ENCODE measurements around the gene TMPRSS6.
A peak's percentile ranks its signal among the peaks of the same experiment; 100 is the strongest.

The TMPRSS6 gene

DNA sequence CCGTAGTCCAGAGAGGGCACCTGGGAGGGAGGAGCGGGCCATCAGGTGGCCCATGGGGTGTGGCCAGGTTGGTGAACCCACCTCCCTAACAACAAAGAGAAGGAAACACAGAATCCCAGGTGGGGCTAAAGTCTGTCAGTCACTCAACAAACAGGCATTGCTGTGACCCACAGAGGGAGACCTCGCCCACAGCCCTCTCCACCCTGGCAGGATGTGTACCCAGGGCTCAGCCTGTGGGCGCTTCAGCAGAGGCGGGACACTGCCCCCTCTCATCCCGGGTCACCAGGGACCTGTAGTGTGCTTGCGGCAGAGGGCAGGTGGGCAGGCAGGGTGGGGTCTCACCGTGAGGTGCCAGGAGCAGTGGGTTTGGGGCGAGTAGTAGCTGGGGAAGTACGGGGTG, 25.1 kb downstream of the TMPRSS6 start:
- no peaks in the 10 kb centered on the region for H3K36me3 ChIP-seq (ENCODE audit: insufficient read depth, insufficient read length, low read length)
- H3K9me3 ChIP-seq (ENCODE audit: insufficient read depth, low read length), result no peaks in the 10 kb centered on the region
- peaks cover 23% of the 10 kb centered on the region for H3K27me3 ChIP-seq (ENCODE audit: insufficient read depth, insufficient read length)
- peaks cover 13% of the 10 kb centered on the region for H3K4me1 ChIP-seq (ENCODE audit: insufficient read depth, insufficient read length)
- TF ChIP-seq ZNF274 (IDR thresholded peaks at IDR 0.05; ENCODE audit: low read depth, low read length) (no peak), YY1 (IDR thresholded peaks at IDR 0.05; ENCODE audit: insufficient read depth, insufficient read length) (no peak), SUZ12 (IDR thresholded peaks at IDR 0.05; ENCODE audit: extremely low read depth, insufficient read depth, insufficient read length) (no peak)
- no peak overlapping the region for H3K4me3 ChIP-seq (ENCODE audit: insufficient read length, low read depth)
- no peak overlapping the region for H3K9ac ChIP-seq (ENCODE audit: insufficient read length, low read depth)
- DNase-seq (ENCODE audit: low read depth, low spot score), result no peak

DNA sequence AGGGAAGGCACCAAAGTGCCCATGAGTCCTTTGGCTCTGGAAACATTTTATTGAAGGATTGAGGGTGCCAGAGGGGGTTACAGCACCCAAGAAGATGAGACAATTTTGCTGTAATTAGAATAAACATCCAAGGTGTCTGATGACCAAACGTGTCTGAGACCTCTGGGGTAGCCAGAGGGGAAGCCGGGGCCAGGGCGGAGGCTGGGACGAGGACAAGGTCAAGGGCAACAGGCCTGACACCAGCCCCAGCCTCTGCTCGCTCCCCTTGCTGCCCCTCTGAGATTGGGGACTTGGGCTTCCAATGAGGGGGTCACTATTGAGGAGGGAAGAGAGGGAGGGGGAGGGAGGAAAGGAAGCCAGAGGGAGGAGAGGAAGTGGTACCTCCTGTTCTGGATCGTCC, 25.6 kb downstream of the TMPRSS6 start:
- TF ChIP-seq SUZ12 (IDR thresholded peaks at IDR 0.05; ENCODE audit: extremely low read depth, insufficient read depth, insufficient read length), result no peak
- TF ChIP-seq ZNF274 (IDR thresholded peaks at IDR 0.05; ENCODE audit: low read depth, low read length), result no peak
- no peak for TF ChIP-seq YY1 (IDR thresholded peaks at IDR 0.05; ENCODE audit: insufficient read depth, insufficient read length)
- H3K4me3 ChIP-seq (ENCODE audit: insufficient read length, low read depth), result no peak overlapping the region
- peaks cover 28% of the 10 kb centered on the region for H3K27me3 ChIP-seq (ENCODE audit: insufficient read depth, insufficient read length)
- H3K9me3 ChIP-seq (ENCODE audit: insufficient read depth, low read length), result no peaks in the 10 kb centered on the region
- H3K9ac ChIP-seq (ENCODE audit: insufficient read length, low read depth), result no peak overlapping the region
- H3K4me1 ChIP-seq (ENCODE audit: insufficient read depth, insufficient read length), result peaks cover 13% of the 10 kb centered on the region
- no peak for DNase-seq (ENCODE audit: low read depth, low spot score)
- H3K36me3 ChIP-seq (ENCODE audit: insufficient read depth, insufficient read length, low read length), result no peaks in the 10 kb centered on the region

DNA sequence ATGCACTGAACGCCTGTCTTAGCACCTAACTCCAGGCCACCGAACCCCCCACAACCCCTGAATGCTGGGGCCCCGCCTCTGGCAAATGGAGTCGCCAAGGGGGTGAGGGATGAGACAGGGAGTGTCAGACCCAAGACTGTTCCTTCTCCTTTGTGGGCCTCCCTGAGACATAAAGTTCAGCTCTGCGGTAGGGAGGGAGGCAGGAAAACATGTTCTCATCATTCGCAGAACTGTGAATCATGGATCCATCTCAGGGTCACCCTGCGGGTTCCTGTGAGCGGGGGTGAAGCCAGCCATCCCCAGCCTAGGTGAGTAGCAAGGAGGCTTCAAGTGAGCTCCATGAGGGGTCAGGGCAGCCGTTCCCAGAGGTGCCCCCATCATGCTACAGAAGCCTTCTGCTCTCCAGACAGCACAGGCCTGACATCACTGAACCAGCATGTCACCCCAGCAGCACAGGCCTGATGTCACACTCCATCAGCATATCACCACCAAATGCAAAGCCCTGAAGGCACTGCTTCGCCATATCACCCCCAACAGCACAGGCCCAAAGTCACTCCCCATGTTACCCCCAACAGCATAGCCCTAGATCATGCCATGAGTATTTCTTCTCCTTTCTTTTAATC, 27.2 kb downstream of the TMPRSS6 start:
- Histone ChIP-seq H3K4me3 (ENCODE audit: insufficient read length, low read depth) (no peak overlapping the region), H3K4me1 (ENCODE audit: insufficient read depth, insufficient read length) (peaks cover 10% of the 10 kb centered on the region), H3K9me3 (ENCODE audit: insufficient read depth, low read length) (no peaks in the 10 kb centered on the region), H3K9ac (ENCODE audit: insufficient read length, low read depth) (no peak overlapping the region), H3K27me3 (ENCODE audit: insufficient read depth, insufficient read length) (peaks cover 25% of the 10 kb centered on the region), H3K36me3 (ENCODE audit: insufficient read depth, insufficient read length, low read length) (no peaks in the 10 kb centered on the region)
- DNase-seq (ENCODE audit: low read depth, low spot score), result no peak
- TF ChIP-seq ZNF274 (IDR thresholded peaks at IDR 0.05; ENCODE audit: low read depth, low read length) (no peak), SUZ12 (IDR thresholded peaks at IDR 0.05; ENCODE audit: extremely low read depth, insufficient read depth, insufficient read length) (no peak), YY1 (IDR thresholded peaks at IDR 0.05; ENCODE audit: insufficient read depth, insufficient read length) (no peak)

DNA sequence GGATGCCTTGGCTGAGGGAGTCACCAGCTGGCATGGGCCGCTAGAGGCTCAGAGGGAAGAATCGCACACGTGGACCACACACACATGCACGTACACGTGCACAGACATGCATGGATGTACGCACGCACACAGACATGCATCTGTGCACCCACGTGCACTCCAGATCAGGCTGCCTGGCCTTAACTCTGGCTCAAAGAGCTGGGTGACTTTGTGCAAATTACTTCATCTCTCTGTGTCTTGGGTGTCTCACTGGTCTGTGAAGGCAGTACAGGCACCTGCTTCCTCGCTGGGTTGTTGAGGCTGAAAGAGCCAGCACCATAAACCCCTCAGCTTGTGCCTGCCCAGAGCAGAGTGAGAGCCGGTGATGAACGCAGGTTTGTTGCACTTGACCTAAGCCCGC, 28.7 kb downstream of the TMPRSS6 start:
- peaks cover 10% of the 10 kb centered on the region for H3K4me1 ChIP-seq (ENCODE audit: insufficient read depth, insufficient read length)
- H3K4me3 ChIP-seq (ENCODE audit: insufficient read length, low read depth), result no peak overlapping the region
- no peak overlapping the region for H3K9ac ChIP-seq (ENCODE audit: insufficient read length, low read depth)
- H3K9me3 ChIP-seq (ENCODE audit: insufficient read depth, low read length), result no peaks in the 10 kb centered on the region
- H3K27me3 ChIP-seq (ENCODE audit: insufficient read depth, insufficient read length), result peaks cover 40% of the 10 kb centered on the region
- TF ChIP-seq SUZ12 (IDR thresholded peaks at IDR 0.05; ENCODE audit: extremely low read depth, insufficient read depth, insufficient read length), result no peak
- H3K36me3 ChIP-seq (ENCODE audit: insufficient read depth, insufficient read length, low read length), result no peaks in the 10 kb centered on the region
- DNase-seq (ENCODE audit: low read depth, low spot score), result no peak

- Histone ChIP-seq H3K36me3 (ENCODE audit: insufficient read depth, insufficient read length, low read length) (no peaks in the 10 kb centered on the region), H3K27me3 (ENCODE audit: insufficient read depth, insufficient read length) (peaks cover 40% of the 10 kb centered on the region), H3K9me3 (ENCODE audit: insufficient read depth, low read length) (no peaks in the 10 kb centered on the region), H3K4me1 (ENCODE audit: insufficient read depth, insufficient read length) (peaks cover 10% of the 10 kb centered on the region), H3K4me3 (ENCODE audit: insufficient read length, low read depth) (no peak overlapping the region), H3K9ac (ENCODE audit: insufficient read length, low read depth) (no peak overlapping the region)
- TF ChIP-seq YY1 (IDR thresholded peaks at IDR 0.05; ENCODE audit: insufficient read depth, insufficient read length), result no peak
- no peak for TF ChIP-seq ZNF274 (IDR thresholded peaks at IDR 0.05; ENCODE audit: low read depth, low read length)
- TF ChIP-seq SUZ12 (IDR thresholded peaks at IDR 0.05; ENCODE audit: extremely low read depth, insufficient read depth, insufficient read length), result no peak
- DNase-seq (ENCODE audit: low read depth, low spot score), result no peak
These were observed 29.1 kb downstream of the TMPRSS6 start for GRCh38 chr22:37080438-37080837.

DNA sequence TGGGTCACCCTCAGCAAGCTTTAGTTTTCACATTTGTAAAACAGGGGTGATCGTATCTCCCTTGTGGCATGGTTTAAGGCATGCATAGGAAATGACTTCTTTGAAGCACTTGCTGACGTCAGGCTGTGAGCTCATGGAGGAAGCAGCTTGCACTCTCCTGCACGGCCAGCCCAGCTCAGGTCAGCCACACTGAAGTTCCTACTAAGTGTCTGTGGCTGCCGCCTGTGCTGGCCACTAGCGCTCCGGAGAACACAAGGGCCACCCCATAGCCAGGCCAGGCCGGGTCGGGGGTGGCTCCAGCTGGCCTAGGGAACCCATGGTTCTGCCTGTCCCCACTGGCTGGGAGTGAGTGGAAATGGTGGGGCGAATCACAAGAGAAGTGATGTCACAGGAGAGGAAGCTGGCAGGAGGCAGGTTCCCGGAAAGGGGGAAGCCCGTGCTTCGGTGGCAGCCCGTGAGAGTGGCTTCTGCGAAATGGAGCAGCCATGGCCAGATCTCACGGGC, 29.8 kb downstream of the TMPRSS6 start:
- Histone ChIP-seq H3K27me3 (ENCODE audit: insufficient read depth, insufficient read length) (peaks cover 41% of the 10 kb centered on the region), H3K36me3 (ENCODE audit: insufficient read depth, insufficient read length, low read length) (no peaks in the 10 kb centered on the region), H3K9me3 (ENCODE audit: insufficient read depth, low read length) (no peaks in the 10 kb centered on the region), H3K4me3 (ENCODE audit: insufficient read length, low read depth) (no peak overlapping the region), H3K9ac (ENCODE audit: insufficient read length, low read depth) (no peak overlapping the region), H3K4me1 (ENCODE audit: insufficient read depth, insufficient read length) (peaks cover 10% of the 10 kb centered on the region)
- TF ChIP-seq YY1 (IDR thresholded peaks at IDR 0.05; ENCODE audit: insufficient read depth, insufficient read length), result no peak
- TF ChIP-seq SUZ12 (IDR thresholded peaks at IDR 0.05; ENCODE audit: extremely low read depth, insufficient read depth, insufficient read length), result no peak
- no peak for TF ChIP-seq ZNF274 (IDR thresholded peaks at IDR 0.05; ENCODE audit: low read depth, low read length)
- no peak for DNase-seq (ENCODE audit: low read depth, low spot score)

GRCh38 chr22:37079158-37079557, 30.4 kb downstream of the TMPRSS6 start:
- no peaks in the 10 kb centered on the region for H3K9me3 ChIP-seq (ENCODE audit: insufficient read depth, low read length)
- peaks cover 46% of the 10 kb centered on the region for H3K27me3 ChIP-seq (ENCODE audit: insufficient read depth, insufficient read length)
- H3K4me3 ChIP-seq (ENCODE audit: insufficient read length, low read depth), result no peak overlapping the region
- peaks cover 10% of the 10 kb centered on the region for H3K4me1 ChIP-seq (ENCODE audit: insufficient read depth, insufficient read length)
- TF ChIP-seq YY1 (IDR thresholded peaks at IDR 0.05; ENCODE audit: insufficient read depth, insufficient read length), result no peak
- TF ChIP-seq ZNF274 (IDR thresholded peaks at IDR 0.05; ENCODE audit: low read depth, low read length), result no peak
- no peak for TF ChIP-seq SUZ12 (IDR thresholded peaks at IDR 0.05; ENCODE audit: extremely low read depth, insufficient read depth, insufficient read length)
- no peak for DNase-seq (ENCODE audit: low read depth, low spot score)
- peak overlapping the region; percentile 10 for H3K9ac ChIP-seq (ENCODE audit: insufficient read length, low read depth)
- H3K36me3 ChIP-seq (ENCODE audit: insufficient read depth, insufficient read length, low read length), result no peaks in the 10 kb centered on the region

Data from NT2/D1 (cell line).